SK-N-SH (cell line): Measurements from ENCODE around the gene GPR85.

ENCODE experiments used
- GATA2 ChIP-seq: sonication (generic); formaldehyde crosslinking; IDR thresholded peaks from 2 replicates; pipeline ENCODE4 v1.5.0; 2020; ENCODE audit warnings: mild to moderate bottlenecking, missing genetic modification reagents
- NFIC ChIP-seq: IDR thresholded peaks from 2 replicates; pipeline ENCODE4 v1.4.0; 2012; ENCODE audit warnings: borderline replicate concordance
- SIN3A ChIP-seq: IDR thresholded peaks from 2 replicates; pipeline ENCODE4 v1.6.1; 2012; ENCODE audit warnings: low read depth, mild to moderate bottlenecking, low read length, moderate library complexity, borderline replicate concordance
- SMC3 ChIP-seq: IDR thresholded peaks from 2 replicates; pipeline ENCODE4 v1.6.1; 2012; ENCODE audit warnings: low read depth, low read length, improper control_type of control experiment
- TF ChIP-seq, protein P1 (sequence below): fragments of 150-350 bp; IDR thresholded peaks from 2 replicates; pipeline ENCODE4 v1.6.1; 2017; ENCODE audit warnings: antibody characterized with exemption, low read length, low read depth, borderline replicate concordance
- TF ChIP-seq, protein P2 (sequence below): fragments of 200-600 bp; sonication (generic); IDR thresholded peaks from 2 replicates; pipeline ENCODE4 v1.6.1; 2017; ENCODE audit warnings: antibody characterized with exemption, mild to moderate bottlenecking, moderate library complexity
- TF ChIP-seq, protein P3 (sequence below): IDR thresholded peaks from 2 replicates; pipeline ENCODE4; 2012

DNA sequence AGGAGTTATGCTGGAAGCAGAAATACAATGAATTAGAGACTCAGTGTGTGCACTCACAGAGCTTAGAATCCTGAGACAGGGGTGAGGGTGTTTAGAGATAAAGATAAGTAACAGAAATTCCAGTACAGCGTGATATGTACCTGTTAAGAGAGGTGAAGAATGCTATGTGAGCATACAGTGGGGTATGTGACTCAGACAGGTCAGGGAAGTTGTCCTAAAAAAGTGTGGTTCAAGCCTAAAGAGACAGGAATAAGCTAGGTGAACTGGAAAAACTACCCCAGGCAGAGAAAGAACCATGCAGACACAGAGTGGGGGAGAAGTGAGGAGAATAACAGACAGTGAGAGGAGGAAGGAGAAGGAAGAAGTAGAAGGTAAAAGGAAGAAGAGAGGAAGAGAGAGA lies 23.1 kb upstream of the GPR85 start:
- TF ChIP-seq GATA2 (CRISPR knock-in tag): no peak
- TF ChIP-seq, protein P1, sequence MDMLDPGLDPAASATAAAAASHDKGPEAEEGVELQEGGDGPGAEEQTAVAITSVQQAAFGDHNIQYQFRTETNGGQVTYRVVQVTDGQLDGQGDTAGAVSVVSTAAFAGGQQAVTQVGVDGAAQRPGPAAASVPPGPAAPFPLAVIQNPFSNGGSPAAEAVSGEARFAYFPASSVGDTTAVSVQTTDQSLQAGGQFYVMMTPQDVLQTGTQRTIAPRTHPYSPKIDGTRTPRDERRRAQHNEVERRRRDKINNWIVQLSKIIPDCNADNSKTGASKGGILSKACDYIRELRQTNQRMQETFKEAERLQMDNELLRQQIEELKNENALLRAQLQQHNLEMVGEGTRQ: no peak
- TF ChIP-seq, protein P2, sequence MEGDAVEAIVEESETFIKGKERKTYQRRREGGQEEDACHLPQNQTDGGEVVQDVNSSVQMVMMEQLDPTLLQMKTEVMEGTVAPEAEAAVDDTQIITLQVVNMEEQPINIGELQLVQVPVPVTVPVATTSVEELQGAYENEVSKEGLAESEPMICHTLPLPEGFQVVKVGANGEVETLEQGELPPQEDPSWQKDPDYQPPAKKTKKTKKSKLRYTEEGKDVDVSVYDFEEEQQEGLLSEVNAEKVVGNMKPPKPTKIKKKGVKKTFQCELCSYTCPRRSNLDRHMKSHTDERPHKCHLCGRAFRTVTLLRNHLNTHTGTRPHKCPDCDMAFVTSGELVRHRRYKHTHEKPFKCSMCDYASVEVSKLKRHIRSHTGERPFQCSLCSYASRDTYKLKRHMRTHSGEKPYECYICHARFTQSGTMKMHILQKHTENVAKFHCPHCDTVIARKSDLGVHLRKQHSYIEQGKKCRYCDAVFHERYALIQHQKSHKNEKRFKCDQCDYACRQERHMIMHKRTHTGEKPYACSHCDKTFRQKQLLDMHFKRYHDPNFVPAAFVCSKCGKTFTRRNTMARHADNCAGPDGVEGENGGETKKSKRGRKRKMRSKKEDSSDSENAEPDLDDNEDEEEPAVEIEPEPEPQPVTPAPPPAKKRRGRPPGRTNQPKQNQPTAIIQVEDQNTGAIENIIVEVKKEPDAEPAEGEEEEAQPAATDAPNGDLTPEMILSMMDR: no peak
- TF ChIP-seq SMC3: no peak
- TF ChIP-seq NFIC: no peak
- TF ChIP-seq, protein P3, sequence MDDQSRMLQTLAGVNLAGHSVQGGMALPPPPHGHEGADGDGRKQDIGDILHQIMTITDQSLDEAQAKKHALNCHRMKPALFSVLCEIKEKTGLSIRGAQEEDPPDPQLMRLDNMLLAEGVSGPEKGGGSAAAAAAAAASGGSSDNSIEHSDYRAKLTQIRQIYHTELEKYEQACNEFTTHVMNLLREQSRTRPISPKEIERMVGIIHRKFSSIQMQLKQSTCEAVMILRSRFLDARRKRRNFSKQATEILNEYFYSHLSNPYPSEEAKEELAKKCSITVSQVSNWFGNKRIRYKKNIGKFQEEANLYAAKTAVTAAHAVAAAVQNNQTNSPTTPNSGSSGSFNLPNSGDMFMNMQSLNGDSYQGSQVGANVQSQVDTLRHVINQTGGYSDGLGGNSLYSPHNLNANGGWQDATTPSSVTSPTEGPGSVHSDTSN: no peak
- TF ChIP-seq SIN3A: no peak
